Ammon's horn (tissue), 1 donor: ENCODE measurements around the gene BANP.
"Not testable (repeated sequence)": the region's sequence is repeated elsewhere in the genome, so short reads cannot be mapped to it uniquely, and the experiment has no call there.

Experiments used
- DNase-seq: peaks from one replicate; pipeline ENCODE4 v3.0.0-alpha.2; 2016; ENCODE audit warnings: low spot score

BANP gene

DNA sequence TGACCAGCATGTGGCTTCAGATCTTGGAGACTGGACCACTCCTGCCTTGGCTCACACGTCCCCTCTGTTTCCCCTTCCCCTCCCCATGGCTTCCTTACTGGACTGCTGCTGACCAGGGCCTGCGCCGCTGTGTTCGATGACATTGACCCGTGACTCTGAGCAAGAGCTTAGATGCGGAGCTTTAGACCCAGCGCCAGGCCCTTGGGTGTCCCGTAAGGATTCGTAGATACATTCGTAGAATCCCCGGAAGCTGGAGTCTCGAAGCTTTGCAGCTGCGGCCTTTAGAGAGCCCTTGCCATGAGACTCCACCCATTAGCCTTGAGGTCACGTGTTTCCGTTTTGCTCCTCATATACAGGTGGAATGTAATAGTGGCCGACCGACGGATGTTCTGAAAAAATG lies 65.2 kb downstream of the BANP start:
- DNase-seq = not testable (repeated sequence)

GRCh38 chr16:88016964-88017363 lies 65.7 kb downstream of the BANP start:
- no peak for DNase-seq

- DNase-seq = no peak
These were observed 66.4 kb downstream of the BANP start for GRCh38 chr16:88017587-88018101.

DNA sequence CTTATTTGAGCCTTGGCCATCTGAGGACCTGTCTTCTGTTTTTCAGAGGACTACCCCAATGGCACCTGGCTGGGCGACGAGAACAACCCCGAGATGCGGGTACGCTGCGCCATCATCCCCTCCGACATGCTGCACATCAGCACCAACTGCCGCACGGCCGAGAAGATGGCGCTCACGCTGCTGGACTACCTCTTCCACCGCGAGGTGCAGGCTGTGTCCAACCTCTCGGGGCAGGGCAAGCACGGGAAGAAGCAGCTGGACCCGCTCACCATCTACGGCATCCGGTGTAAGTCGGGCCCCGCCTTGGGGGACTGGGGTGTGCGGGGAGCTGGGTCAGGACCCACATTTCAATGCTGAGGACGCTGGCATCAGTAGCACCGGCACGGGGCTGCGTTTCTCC lies 67.1 kb downstream of the BANP start:
- DNase-seq = not testable (repeated sequence)

GRCh38 chr16:88019041-88019820 lies 68.0 kb downstream of the BANP start:
- DNase-seq = not testable (repeated sequence)

DNA sequence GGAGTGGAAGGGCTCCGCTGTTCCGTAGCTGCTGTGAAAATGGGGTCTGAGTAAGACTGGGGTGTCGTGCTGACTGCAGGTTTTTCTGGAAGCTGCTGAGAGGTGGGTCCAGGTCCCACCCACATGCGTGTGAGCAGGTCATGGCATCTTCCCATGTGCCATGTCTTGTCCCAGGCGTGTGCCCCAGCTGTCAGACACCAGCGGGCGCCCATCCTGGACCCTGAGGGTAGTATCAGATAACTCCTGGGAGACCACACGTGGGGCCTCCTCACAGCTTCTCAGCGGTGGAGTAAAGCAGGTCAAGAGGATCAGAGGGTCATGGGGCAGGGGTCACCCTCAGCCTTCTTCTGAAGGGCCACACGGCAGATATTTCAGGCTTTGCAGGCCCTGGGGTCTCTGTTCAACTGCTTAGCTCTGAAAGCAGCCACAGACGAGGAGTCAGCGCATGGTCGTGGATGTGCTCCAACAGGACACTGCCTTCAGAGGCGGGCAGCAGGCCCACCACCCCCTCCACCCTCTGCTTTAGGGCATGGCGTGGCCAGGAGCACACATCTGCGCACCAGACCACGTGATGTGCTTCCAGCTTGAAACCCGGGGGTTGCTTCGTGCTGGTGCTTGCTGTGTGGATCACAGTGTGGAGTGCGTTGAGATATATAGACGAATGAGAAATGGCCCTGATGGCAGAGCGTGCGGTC lies 68.7 kb downstream of the BANP start:
- DNase-seq = no peak

GRCh38 chr16:88020516-88020885 lies 69.3 kb downstream of the BANP start:
- no peak for DNase-seq

DNA sequence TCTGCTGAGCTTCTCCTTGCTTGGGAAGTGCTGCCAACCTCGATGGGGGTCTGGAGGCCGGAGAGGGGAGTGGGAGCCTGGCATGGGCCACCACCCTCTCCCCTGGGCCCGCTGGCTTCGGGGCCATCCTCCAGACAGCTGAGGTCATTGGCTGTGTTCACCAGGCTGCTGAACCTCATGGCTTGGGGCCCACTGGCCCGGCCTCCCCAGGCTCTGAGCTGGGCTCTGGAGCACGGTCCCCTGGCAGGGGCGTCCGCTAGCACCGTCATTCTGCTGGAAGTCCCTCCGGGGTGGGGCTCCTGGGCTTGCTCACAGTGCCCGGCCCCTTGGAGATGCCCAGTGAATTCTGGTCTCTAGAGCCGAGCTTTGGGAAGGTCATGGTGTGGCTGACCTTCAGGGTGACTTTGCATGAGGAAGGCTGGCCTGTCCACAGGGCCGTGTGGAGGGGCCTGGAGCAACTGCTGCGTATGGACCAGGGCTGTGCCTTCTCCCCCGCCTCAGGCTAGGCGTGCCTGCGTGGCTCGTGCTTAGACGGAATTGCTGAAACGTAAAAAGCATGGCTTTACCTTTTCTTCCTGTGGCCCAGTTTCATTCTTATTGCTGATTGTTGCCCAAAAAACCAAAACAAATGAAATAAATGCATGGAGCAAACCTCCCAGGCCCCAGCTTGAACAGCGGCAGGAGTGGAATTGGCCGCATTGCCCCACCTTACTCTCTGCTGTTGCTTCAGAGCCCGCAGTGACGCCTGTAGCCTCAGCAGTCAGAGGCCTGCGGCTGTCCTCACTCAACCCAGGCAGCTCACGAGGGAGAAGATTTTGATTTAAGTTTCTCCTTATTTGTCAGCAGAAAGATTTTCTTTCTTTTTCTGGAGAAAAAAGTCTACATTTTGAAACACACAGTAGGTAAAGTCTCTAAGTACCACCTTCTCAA lies 70.1 kb downstream of the BANP start:
- not testable (repeated sequence) for DNase-seq

DNA sequence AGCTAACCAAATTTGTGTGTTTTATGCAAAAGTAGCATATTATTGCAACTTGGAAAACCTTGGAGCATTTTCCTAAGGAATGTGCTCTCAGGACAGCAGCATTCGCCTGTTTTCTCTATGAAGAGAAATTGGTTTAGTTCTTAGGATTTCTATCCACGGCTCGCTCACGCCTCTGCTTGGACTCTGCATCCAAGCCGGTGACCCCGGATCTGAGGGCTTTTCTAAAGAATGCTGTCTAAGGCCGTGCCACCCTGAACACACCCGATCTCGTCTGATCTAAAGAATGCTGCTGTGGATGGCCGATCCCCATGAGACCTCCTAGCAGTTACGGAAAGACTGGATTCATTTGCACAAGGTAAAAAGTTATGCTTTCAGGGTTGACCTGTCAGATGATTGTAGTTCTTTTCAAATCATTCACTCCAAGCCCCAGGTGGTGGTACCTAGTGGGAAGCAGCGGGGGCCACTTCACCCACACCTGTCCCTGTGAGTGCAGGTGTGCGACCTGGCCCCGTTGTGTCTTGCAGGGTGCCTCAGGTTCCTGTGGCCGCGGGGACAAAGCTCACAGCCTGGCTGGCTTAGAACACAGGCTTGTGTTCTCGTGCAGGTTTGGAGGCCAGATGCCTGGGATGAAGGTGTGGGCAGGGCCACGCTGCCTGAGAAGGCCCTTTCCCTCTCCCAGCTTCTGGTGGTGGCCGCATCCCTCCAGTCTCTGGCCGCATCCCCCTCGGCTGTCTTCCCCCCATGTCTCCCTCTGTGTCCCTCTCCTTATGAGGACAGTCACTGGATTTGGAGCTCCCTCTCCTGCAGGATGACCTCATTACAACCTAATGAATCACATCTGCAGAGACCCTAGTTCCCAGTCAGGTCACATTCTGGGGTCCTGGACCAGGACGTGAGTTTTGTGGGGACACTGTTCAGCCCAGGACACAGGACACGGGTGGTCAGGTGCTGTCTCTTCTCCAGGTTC lies 71.1 kb downstream of the BANP start:
- no peak for DNase-seq

DNA sequence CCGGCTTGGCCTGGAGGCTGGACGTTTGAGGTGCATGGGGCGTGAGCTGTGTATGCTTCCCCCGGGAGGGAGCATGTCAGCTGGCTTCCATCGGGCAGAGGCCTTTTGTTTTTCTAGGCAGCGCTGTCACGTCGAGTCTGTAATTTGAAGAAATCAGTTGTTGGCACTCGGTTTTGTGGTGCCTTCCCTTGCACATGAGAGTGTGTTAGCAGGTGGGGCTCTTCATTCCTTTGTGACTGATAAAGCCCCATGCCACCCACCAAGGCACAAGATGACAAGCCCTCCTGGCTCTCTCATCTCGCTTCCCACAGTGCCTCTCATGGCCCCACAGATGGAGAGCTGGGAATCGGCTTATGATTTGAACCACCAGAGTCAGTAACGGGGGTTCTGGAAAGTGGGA lies 72.1 kb downstream of the BANP start:
- DNase-seq = no peak

DNA sequence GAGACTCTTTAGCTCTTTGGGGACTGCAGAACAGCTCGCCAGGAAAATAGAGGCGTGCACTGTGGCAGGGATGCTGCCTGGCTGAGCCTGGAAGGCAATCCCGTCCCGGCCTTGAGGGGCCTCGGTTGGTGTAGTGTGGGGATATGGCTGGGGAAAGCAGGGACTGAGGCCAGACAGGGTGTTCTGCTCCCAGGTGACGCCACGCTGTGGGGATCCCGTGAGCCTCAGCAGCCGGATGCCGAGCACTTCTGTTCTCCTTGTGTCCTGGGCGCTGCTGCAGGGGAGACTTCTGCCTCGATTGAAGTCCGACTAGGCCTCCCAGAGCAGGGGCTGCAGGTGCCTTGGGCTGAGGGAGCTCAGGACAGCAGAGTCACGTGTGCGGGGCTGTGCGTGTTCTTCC lies 72.6 kb downstream of the BANP start:
- no peak for DNase-seq

DNA sequence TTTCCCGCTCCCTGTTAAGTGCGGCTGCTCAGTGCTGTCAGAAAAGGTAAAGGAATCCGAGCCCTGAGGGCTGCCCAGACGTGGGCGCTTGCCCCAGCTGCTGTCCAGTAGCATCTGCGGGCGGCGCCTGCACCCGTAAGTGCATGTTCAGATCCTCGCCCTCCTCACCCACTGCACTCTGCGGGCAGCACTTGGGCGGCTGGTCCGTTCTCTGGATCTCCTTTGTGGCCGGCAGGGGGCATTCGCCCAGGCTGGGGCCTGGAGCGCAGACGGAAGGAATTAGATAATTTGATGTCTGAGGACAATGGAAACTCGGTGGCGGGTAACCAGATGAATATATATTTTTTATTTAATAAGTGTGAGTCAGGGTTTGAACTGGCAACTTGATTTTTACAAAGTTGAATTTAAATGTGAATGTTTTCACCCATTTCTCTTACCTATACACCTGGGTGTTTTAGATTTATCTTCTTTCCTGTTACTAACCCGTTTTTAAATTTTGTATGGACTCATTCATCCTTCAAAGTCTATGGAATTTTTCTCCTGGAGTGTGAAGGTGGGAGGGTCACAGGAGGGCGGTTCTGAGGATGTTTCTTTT lies 73.4 kb downstream of the BANP start:
- not testable (repeated sequence) for DNase-seq

- not testable (repeated sequence) for DNase-seq
These were observed 73.9 kb downstream of the BANP start for GRCh38 chr16:88025086-88025492.

DNA sequence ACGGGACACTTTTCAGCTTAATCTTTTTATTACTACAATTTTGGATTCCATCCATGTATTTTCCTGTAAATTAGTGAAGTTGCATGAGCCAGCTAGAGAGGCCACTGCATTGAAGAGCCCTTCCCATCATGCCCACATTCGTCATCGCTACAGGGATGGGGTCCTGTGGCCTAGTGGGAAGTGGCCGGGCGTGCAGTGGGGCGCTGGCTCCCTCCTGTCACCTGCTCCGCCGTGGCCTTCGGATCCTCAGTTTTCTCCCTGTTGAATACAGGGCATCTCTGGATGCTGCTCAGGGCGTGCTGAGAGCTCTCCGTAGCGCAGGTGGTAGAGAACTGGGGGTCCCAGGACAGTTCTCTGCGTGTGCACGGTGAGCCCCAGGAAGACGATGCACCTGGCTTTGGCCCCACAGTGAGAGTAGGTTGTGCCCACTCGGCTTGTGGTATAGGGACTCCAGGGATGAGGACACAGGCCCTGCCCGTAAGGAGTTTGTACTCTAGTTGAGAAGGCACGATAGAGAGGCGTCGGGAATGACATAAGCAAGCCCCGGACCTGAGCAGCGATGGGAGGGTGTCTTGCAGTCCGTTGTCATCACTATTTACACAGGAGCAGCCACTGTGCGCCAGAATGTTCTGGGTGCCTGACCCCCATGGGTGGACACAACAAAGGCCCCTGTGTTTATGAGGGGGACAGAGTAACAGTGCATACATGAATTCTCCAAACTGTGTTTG lies 74.8 kb downstream of the BANP start:
- DNase-seq = not testable (repeated sequence)

- DNase-seq = no peak
These were observed 76.0 kb downstream of the BANP start for GRCh38 chr16:88026964-88027938.

GRCh38 chr16:88028177-88028930 lies 77.1 kb downstream of the BANP start:
- DNase-seq = not testable (repeated sequence)

GRCh38 chr16:88030498-88030897 lies 79.3 kb downstream of the BANP start:
- no peak for DNase-seq

DNA sequence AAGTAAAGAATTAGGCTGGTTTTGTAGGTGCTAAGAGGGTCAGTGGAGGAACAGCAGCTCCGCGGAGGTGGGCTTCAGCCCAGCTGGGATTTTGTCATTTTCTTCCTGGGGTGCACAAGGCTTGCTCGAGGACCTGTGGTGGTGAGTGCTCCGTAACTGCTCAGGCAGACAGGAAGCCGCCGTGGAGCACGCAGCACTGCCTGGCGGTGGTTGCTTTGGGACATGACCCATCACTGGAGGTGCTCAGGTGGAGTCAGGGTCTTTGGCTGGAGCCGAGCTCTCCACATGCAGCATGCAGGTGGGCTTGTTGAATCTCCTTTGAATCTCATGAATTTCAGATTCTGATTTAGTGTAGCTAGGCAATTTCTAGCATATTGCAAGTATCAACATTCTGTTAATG lies 79.7 kb downstream of the BANP start:
- DNase-seq = not testable (repeated sequence)
